Hematopoietic multipotent progenitor cell treated with erythropoietin and hydrocortisone succinate and interleukin-3 and kit ligand, for 8 days (in vitro differentiated cells): Measurements from ENCODE around the gene STAB2.

Source experiments
- DNase-seq: peaks from one replicate; pipeline ENCODE4 v3.0.0-alpha.2; 2015

Gene STAB2

DNA sequence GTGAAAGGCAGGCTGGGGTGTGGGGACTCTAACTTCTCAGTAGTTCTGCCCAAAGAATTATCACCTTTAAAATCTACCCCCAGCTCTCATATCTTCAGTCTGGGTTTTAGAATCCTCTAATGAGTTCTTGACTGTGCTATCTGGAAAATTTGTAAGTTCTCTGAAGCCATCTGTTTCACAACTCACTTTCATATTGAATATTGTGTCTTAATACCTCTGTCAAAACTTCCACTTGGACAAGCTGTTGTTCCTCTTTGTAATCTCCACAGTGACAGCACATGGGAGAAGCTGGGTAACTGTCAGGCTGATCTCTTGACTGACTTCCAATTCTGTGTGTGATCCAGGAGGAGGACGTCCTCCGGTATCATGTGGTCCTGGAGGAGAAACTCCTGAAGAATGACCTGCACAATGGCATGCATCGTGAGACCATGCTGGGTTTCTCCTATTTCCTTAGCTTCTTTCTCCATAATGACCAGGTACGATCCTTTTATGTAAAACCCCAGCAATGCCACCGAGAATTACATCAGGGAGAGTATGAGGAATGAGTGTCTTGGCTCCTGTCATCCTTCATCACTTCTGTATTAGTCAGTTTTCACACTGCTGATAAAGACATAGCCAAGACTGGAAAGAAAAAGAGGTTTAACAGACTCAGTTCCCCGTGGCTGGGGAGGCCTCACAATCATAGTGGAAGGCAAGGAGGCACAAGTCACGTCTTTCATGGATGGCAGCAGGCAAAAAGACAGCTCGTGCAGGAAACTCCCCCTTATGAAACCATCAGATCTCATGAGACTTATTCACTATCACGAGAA, 111.9 kb downstream of the STAB2 start:
- no peak for DNase-seq

GRCh38 chr12:103705098-103705497, 118.0 kb downstream of the STAB2 start:
- no peak for DNase-seq

GRCh38 chr12:103705927-103706326, 118.9 kb downstream of the STAB2 start:
- DNase-seq = peak; percentile 9

- DNase-seq = no peak
These were observed 120.4 kb downstream of the STAB2 start for GRCh38 chr12:103707446-103707845.

GRCh38 chr12:103710544-103710943, 123.5 kb downstream of the STAB2 start:
- DNase-seq = no peak

DNA sequence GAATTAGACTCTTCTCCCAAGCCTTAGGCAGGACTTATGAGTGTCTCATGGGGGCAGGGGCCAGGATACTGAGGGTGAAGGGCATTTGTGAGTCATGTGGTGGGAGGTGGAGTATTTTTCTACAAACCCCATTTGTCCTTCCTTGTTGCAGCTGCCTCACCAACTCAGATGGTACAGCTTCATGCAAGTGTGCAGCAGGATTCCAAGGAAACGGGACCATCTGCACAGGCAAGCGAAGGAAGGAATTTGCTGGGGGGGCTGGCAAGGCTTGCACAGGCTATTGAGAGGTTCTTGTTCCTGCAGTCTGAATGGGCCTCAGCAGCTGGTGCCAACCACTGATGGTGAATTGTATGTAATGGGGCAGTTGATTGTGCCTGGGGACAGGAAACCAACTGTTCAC, 125.1 kb downstream of the STAB2 start:
- no peak for DNase-seq

DNA sequence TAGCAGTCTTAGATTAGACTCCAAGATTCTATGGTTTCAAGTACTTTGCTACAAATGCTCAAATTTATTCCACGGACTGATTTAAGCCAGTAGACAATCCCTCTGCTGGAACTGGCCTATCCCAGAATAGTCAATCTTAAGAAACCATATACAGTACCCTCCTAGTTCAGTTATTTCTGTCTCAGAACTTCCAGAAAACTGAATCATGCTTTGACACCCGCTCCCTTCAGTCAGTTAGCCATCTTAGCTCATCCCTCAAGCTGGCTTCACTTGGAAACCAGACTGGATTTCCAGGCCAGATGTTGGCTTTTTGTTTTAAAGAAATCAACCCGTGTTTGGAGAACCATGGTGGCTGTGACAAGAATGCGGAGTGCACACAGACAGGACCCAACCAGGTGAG, 128.4 kb downstream of the STAB2 start:
- no peak for DNase-seq

GRCh38 chr12:103716517-103717196, 129.6 kb downstream of the STAB2 start:
- DNase-seq = no peak

DNA sequence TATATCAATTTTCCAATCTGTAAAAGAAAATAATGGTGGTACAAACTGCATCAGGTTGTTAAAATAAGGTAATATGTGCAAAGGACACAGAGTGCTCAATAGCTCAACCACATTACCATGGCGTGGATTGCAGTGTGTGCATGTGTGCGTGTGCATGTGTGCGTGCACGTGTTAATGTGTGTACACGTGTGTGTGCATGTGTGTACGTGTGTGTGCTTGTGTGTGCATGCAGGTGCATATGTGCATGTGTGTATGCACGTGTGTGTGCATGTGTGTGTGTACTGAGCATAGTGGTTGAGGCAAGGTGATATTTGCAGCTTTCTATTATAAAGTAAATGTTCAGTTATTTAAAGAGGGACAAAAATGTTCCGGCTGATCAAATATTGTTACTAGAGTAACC, 138.3 kb downstream of the STAB2 start:
- DNase-seq = no peak

DNA sequence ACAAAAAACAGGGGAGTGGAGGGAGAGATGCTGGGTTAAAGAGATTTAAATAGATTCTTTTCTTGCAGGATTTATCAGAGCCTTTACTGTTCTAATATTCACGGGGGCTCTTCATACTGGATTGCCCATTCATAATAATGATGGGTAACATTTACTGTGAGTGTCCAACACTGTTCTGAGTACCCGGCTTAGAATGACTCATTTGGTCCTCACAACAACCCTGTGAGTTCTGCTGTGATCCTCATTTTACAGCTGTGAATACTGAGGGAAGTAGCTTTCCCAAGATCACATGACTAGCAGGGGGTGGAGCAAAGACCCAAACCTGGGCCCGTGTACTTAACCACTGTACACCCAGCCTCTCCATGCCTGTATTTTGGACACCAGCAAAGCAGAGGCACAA, 140.6 kb downstream of the STAB2 start:
- DNase-seq = no peak

DNA sequence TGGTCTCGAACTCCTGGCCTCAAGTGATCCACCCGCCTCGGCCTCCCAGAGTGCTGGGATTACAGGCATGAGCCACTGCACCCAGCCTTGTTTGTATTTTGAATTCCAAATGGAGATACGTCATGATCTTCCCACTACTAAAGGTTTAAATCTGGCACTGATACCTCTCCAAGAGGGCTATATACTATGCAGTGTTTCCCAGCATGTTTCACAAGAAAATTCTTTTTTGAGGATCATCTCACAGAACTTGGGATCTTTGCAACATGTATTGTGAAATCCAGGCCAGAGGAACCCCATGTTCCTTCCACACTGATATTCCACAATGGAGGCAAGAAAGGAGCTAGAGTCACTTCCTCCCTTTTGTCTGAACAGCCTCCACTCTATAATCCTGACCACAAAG, 141.2 kb downstream of the STAB2 start:
- DNase-seq = no peak

DNA sequence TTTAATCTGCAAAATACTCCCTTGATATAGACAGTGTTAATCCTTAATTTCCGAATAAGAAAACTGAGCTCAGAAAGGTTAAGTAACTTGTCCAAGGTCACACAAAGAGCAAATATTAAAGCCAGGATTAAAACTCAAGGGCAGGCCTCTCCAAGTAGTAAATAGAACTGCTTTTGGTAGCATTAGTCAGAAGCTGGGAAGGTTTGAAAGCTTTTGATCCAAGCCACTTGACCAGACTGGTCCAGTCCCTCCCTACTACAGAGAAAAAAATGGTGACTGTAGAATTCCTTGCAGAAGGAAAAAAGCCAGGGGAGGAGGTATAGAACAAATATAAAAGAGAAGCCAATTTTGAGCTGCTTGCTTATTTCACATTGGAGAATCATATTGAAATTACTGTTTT, 142.4 kb downstream of the STAB2 start:
- no peak for DNase-seq

DNA sequence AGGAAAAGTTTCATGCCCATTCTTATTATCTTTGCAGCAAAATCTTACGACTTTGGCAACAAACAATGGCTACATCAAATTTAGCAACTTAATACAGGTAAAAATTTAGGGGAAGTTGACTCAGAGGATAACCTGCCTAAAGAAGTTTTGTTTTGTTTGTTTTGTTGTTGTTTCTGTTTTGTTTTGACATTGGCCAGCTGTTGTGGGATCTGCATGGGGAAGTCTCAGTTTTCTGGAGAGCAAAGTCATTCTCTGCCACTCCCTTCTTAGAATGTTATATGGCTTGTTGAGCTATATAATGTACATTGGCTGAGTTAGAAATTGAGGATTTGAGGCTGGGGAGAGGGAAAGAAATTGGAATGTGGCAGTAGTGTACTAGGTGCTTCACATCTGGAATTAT, 144.5 kb downstream of the STAB2 start:
- DNase-seq = no peak

DNA sequence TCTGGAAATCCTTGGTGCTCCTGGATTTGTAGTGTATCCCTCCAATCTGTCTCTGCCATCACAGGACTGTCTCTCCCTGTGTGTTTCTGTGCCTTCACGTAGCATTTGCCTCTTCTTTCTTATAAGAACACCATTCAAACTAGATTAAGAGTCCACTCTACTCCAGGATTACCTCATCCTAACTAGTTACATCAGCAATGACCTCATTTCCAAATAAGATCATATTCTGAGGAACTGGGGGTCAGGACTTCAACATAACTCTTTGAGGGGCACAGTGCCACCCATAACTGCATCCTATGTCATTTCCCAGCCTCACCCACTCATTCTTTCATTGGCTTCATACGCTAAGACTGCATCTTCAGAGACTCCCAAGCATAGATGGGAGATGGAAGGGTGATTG, 147.8 kb downstream of the STAB2 start:
- no peak for DNase-seq

GRCh38 chr12:103735291-103735690, 148.2 kb downstream of the STAB2 start:
- no peak for DNase-seq

DNA sequence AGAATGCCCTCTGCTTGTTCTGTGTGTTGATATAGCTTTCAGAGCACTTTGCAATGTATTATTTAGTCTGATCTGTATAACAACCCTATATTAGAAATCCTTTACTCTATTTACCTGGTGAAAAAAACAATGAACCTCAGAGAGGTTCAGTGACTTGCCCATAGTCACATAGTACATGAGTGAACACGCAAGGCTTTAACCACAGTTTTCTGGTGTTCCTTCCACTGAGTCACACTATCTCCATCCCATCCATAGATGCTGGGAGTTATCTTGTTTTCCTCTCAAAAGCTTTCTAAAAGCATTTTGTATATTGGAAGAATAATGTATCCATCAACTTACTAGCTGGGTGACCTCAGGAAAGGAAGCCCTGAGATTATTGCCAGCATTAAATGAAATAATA, 149.5 kb downstream of the STAB2 start:
- DNase-seq = no peak

DNA sequence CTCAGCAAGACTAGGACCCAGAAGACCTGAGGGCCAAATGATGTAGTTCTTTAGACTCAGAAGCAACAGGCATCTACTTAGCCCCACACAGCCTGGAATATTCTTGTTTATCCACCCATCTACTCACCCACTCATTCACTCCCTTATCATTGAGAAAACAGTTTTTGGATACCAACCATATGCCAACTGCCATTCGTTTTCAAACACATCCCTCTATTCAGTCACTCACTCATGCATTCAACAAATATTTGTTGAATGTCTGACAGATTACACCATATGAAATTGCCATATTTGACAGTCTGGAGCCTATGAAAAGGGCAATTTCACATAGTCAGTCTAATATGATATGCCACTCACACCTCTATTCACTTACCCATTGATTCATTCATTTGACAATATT, 150.8 kb downstream of the STAB2 start:
- no peak for DNase-seq

DNA sequence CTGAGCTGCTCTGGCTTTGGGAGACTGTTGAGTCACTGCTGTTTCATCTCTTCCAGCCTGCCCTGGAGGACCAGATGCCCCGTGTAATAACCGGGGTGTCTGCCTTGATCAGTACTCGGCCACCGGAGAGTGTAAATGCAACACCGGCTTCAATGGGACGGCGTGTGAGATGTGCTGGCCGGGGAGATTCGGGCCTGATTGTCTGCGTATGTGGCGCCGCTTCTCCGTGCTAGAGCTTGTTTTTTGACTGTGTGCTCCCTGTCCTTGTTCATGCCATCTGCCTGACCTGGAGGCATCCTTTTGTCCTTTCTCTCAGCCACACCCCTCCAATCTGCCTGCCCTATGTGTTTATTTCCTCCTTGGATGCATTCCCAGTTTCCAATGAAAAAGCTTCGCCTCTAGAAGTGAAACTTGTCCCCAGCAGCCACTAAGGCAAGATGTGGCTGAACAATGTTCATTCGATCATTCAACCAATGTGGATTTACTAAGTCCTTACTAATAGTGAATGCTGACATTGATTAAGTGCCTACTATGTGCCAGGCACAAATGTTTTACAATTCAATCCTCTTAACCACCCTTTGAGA, 155.4 kb downstream of the STAB2 start:
- DNase-seq = no peak

GRCh38 chr12:103743788-103744187, 156.7 kb downstream of the STAB2 start:
- no peak for DNase-seq

DNA sequence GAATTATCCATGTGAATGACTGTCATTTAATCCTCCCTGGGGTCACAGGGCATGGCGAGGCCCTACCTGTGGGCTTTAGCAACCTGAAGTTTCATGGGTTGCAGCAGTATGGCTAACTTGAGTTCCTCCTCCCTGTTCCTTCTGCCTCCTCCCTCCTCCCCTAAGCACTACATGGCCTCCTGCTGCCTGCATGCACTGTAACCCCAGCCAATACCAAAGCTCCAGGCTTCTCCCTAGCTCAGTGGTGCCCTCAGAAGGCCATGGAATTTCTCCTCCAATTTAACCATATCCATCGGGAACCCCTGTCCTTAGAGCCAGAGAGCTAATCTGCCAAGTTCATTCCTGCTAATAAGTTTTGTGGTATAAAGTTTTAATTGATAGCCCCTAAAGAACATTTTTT, 158.9 kb downstream of the STAB2 start:
- no peak for DNase-seq

DNA sequence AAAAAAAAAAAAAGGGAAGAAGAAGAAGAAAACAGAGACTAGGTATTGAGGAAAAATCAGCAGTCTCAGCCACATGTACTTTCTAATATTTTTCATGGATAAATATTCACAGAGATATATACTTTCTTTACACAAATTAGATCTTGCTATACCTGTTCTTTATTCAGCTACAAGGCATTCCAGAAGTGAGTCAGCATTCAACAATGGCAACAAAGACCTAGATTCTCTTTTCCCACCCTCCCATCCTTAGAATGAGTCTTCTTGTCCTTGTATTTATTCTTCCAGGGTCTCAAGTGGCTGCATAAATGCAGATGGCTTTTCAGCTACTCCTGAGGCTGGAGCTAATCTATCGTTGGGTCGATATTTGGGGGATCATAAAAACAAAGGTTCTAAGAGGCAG, 160.9 kb downstream of the STAB2 start:
- no peak for DNase-seq

DNA sequence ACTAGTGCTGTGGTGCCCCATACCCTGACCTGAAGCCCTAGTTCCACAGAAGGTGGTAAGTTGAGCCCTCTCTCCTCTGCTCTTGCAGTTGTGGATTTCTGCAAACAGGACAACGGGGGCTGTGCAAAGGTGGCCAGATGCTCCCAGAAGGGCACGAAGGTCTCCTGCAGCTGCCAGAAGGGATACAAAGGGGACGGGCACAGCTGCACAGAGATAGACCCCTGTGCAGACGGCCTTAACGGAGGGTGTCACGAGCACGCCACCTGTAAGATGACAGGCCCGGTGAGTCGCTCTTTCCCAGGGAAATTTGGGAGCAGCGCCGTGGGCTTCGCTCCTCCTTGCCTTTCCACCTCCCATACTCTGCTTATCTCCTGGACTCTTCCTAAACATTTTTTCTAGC, 161.8 kb downstream of the STAB2 start:
- DNase-seq = no peak

DNA sequence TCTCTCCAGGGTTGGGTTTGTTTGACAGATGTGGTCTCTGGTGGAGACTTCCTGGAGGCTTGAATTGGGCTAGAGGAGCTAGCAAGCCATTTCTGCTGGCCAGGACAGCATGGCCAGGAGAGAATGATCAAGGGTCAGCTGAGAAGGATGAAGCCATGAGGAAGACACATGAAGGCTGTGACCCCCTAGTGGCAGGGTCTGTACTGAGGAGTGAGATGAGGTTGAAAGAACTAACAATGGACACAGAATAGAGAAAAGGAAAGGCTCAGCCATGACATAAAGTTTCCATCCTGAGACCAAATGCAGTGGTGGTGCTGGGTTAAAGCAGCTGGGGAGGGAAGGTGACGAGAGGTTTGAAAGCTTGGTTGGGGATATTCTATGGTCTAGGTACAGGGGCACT, 164.1 kb downstream of the STAB2 start:
- no peak for DNase-seq

DNA sequence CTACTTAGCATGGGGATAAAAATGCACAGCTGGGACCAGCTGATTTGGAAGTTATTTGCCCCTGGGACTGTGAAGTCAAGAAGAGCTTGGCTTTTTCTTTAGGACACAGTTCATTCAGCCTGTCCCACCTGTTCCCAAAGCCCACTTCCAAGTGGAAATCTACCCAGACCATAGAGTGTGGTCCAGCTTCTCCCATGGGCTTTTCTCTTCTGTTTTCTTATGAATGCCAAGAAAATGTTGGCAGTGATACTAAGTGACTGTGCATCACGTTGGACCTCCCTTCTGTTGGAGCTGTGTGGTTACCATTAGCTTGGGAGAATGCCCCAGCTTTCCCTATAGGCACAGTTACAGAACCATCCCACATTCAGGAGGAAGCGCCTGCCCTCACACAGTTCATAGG, 164.5 kb downstream of the STAB2 start:
- no peak for DNase-seq
